GM23248 (cell line): Measurements from ENCODE around the gene SYP.

Experiments
- EZH2 ChIP-seq: fragments of 200-600 bp; sonication (generic); IDR thresholded peaks from 2 replicates; pipeline ENCODE4 v1.6.1; 2018; ENCODE audit warnings: antibody characterized with exemption, mild to moderate bottlenecking; ENCODE audit not compliant: insufficient read depth, poor library complexity, severe bottlenecking
- EZH2phosphoT487 ChIP-seq: fragments of 200-600 bp; sonication (generic); IDR thresholded peaks from 2 replicates; pipeline ENCODE4 v1.6.1; 2018; ENCODE audit warnings: antibody characterized with exemption, moderate library complexity, mild to moderate bottlenecking, low read depth; ENCODE audit not compliant: insufficient read depth

GRCh38 chrX:49184294-49185281 lies 15.4 kb downstream of the SYP start:
- TF ChIP-seq EZH2 = no peak
- TF ChIP-seq EZH2phosphoT487 = no peak
